Measurements from ENCODE around the gene HIC2. TPM values are rescaled to one million over a fixed set of nuclear protein-coding genes. Genes with fewer than 3 reads are reported as not detected.
"Not testable (repeated sequence)": the region's sequence is repeated elsewhere in the genome, so short reads cannot be mapped to it uniquely, and the experiment has no call there.

The HIC2 gene
- total RNA-seq, 3 donors from 2014 or later (not counting 1 experiment from before 2014, with no cell fraction given), result 6.3 to 10.2 (median 7.7) TPM

- DNase-seq; H3K36me3 ChIP-seq (ENCODE audit: control insufficient read depth, insufficient read depth, low read length); intact Hi-C loops (cut with micrococcal nuclease); ATAC-seq; H3K4me1 Mint-ChIP-seq; H3K4me1 ChIP-seq (ENCODE audit: control insufficient read depth, insufficient read depth, low read length); H3K27ac Mint-ChIP-seq; H3K4me3 ChIP-seq (ENCODE audit: low read length); H3K36me3 Mint-ChIP-seq; H3K4me3 Mint-ChIP-seq; H3K27ac ChIP-seq (ENCODE audit: low read length); H3K9me3 Mint-ChIP-seq; H3K27me3 ChIP-seq (ENCODE audit: control insufficient read depth, insufficient read depth, low read length); H3K27me3 Mint-ChIP-seq (ENCODE audit: low read depth in 2 of 2); H3K9me3 ChIP-seq (ENCODE audit: control insufficient read depth, insufficient read depth, low read length): not testable (repeated sequence)
- WGBS (ENCODE audit: insufficient coverage), result no CpG with 5 or more reads among the region's 13 CpGs
These were observed 56.5 kb downstream of the HIC2 start for GRCh38 chr22:21473664-21474063.

GRCh38 chr22:21484039-21484438 lies 66.9 kb downstream of the HIC2 start:
- H3K4me1 ChIP-seq (ENCODE audit: control insufficient read depth, insufficient read depth, low read length); H3K27ac ChIP-seq (ENCODE audit: low read length); H3K4me3 ChIP-seq (ENCODE audit: low read length); H3K4me3 Mint-ChIP-seq; H3K36me3 Mint-ChIP-seq; H3K27ac Mint-ChIP-seq; H3K4me1 Mint-ChIP-seq; DNase-seq; H3K27me3 Mint-ChIP-seq (ENCODE audit: low read depth in 2 of 2); H3K9me3 ChIP-seq (ENCODE audit: control insufficient read depth, insufficient read depth, low read length); intact Hi-C loops (cut with micrococcal nuclease); H3K27me3 ChIP-seq (ENCODE audit: control insufficient read depth, insufficient read depth, low read length); H3K36me3 ChIP-seq (ENCODE audit: control insufficient read depth, insufficient read depth, low read length); ATAC-seq; H3K9me3 Mint-ChIP-seq: not testable (repeated sequence)
- WGBS (ENCODE audit: insufficient coverage), result no CpG with 5 or more reads among the region's 14 CpGs

- H3K27ac ChIP-seq (ENCODE audit: low read length); H3K27me3 Mint-ChIP-seq (ENCODE audit: low read depth in 2 of 2); H3K4me3 Mint-ChIP-seq; H3K27me3 ChIP-seq (ENCODE audit: control insufficient read depth, insufficient read depth, low read length); DNase-seq; H3K27ac Mint-ChIP-seq; ATAC-seq; H3K4me1 ChIP-seq (ENCODE audit: control insufficient read depth, insufficient read depth, low read length); H3K4me1 Mint-ChIP-seq; H3K9me3 ChIP-seq (ENCODE audit: control insufficient read depth, insufficient read depth, low read length); H3K9me3 Mint-ChIP-seq; H3K36me3 ChIP-seq (ENCODE audit: control insufficient read depth, insufficient read depth, low read length); H3K36me3 Mint-ChIP-seq; H3K4me3 ChIP-seq (ENCODE audit: low read length); intact Hi-C loops (cut with micrococcal nuclease): not testable (repeated sequence)
- WGBS (ENCODE audit: insufficient coverage), result no CpG with 5 or more reads among the region's 17 CpGs
These were observed 70.6 kb downstream of the HIC2 start for GRCh38 chr22:21487723-21488122.

- H3K9me3 Mint-ChIP-seq; H3K4me3 ChIP-seq (ENCODE audit: low read length); DNase-seq; ATAC-seq; H3K4me1 ChIP-seq (ENCODE audit: control insufficient read depth, insufficient read depth, low read length); H3K9me3 ChIP-seq (ENCODE audit: control insufficient read depth, insufficient read depth, low read length); H3K36me3 ChIP-seq (ENCODE audit: control insufficient read depth, insufficient read depth, low read length); intact Hi-C loops (cut with micrococcal nuclease); H3K4me1 Mint-ChIP-seq; H3K36me3 Mint-ChIP-seq; H3K27ac Mint-ChIP-seq; H3K27me3 Mint-ChIP-seq (ENCODE audit: low read depth in 2 of 2); H3K4me3 Mint-ChIP-seq; H3K27ac ChIP-seq (ENCODE audit: low read length); H3K27me3 ChIP-seq (ENCODE audit: control insufficient read depth, insufficient read depth, low read length): not testable (repeated sequence)
- WGBS (ENCODE audit: insufficient coverage), result no CpG with 5 or more reads among the region's 11 CpGs
These were observed 72.0 kb downstream of the HIC2 start for GRCh38 chr22:21489149-21489680.

GRCh38 chr22:21490556-21490955 lies 73.4 kb downstream of the HIC2 start:
- DNase-seq; H3K36me3 ChIP-seq (ENCODE audit: control insufficient read depth, insufficient read depth, low read length); H3K4me1 Mint-ChIP-seq; H3K4me3 Mint-ChIP-seq; intact Hi-C loops (cut with micrococcal nuclease); H3K27me3 Mint-ChIP-seq (ENCODE audit: low read depth in 2 of 2); ATAC-seq; H3K27ac Mint-ChIP-seq; H3K4me1 ChIP-seq (ENCODE audit: control insufficient read depth, insufficient read depth, low read length); H3K9me3 Mint-ChIP-seq; H3K4me3 ChIP-seq (ENCODE audit: low read length); H3K27me3 ChIP-seq (ENCODE audit: control insufficient read depth, insufficient read depth, low read length); H3K27ac ChIP-seq (ENCODE audit: low read length); H3K36me3 Mint-ChIP-seq; H3K9me3 ChIP-seq (ENCODE audit: control insufficient read depth, insufficient read depth, low read length): not testable (repeated sequence)
- WGBS (ENCODE audit: insufficient coverage), result 90% methylated on average over 4 of the region's 6 CpGs

- H3K4me1 ChIP-seq (ENCODE audit: control insufficient read depth, insufficient read depth, low read length); DNase-seq; H3K4me1 Mint-ChIP-seq; H3K27me3 ChIP-seq (ENCODE audit: control insufficient read depth, insufficient read depth, low read length); H3K4me3 Mint-ChIP-seq; H3K27ac Mint-ChIP-seq; H3K36me3 ChIP-seq (ENCODE audit: control insufficient read depth, insufficient read depth, low read length); H3K27me3 Mint-ChIP-seq (ENCODE audit: low read depth in 2 of 2); H3K36me3 Mint-ChIP-seq; H3K9me3 Mint-ChIP-seq; intact Hi-C loops (cut with micrococcal nuclease); ATAC-seq; H3K27ac ChIP-seq (ENCODE audit: low read length); H3K9me3 ChIP-seq (ENCODE audit: control insufficient read depth, insufficient read depth, low read length); H3K4me3 ChIP-seq (ENCODE audit: low read length): not testable (repeated sequence)
- no CpG with 5 or more reads among the region's 8 CpGs for WGBS (ENCODE audit: insufficient coverage)
These were observed 75.1 kb downstream of the HIC2 start for GRCh38 chr22:21492271-21492670.

GRCh38 chr22:21493789-21494782 lies 76.9 kb downstream of the HIC2 start:
- H3K4me1 ChIP-seq (ENCODE audit: control insufficient read depth, insufficient read depth, low read length); intact Hi-C loops (cut with micrococcal nuclease); H3K9me3 Mint-ChIP-seq; H3K27me3 ChIP-seq (ENCODE audit: control insufficient read depth, insufficient read depth, low read length); DNase-seq; H3K9me3 ChIP-seq (ENCODE audit: control insufficient read depth, insufficient read depth, low read length); H3K27ac Mint-ChIP-seq; H3K4me1 Mint-ChIP-seq; H3K4me3 Mint-ChIP-seq; H3K27me3 Mint-ChIP-seq (ENCODE audit: low read depth in 2 of 2); H3K36me3 ChIP-seq (ENCODE audit: control insufficient read depth, insufficient read depth, low read length); H3K4me3 ChIP-seq (ENCODE audit: low read length); H3K36me3 Mint-ChIP-seq; H3K27ac ChIP-seq (ENCODE audit: low read length); ATAC-seq: not testable (repeated sequence)
- no CpG with 5 or more reads among the region's 23 CpGs for WGBS (ENCODE audit: insufficient coverage)

GRCh38 chr22:21497984-21498383 lies 80.8 kb downstream of the HIC2 start:
- H3K9me3 ChIP-seq (ENCODE audit: control insufficient read depth, insufficient read depth, low read length); H3K4me3 ChIP-seq (ENCODE audit: low read length); intact Hi-C loops (cut with micrococcal nuclease); ATAC-seq; H3K4me3 Mint-ChIP-seq; DNase-seq; H3K9me3 Mint-ChIP-seq; H3K27me3 ChIP-seq (ENCODE audit: control insufficient read depth, insufficient read depth, low read length); H3K36me3 Mint-ChIP-seq; H3K4me1 ChIP-seq (ENCODE audit: control insufficient read depth, insufficient read depth, low read length); H3K4me1 Mint-ChIP-seq; H3K27ac Mint-ChIP-seq; H3K36me3 ChIP-seq (ENCODE audit: control insufficient read depth, insufficient read depth, low read length); H3K27ac ChIP-seq (ENCODE audit: low read length); H3K27me3 Mint-ChIP-seq (ENCODE audit: low read depth in 2 of 2): not testable (repeated sequence)
- no CpG with 5 or more reads among the region's 4 CpGs for WGBS (ENCODE audit: insufficient coverage)
